Measurements from ENCODE around the gene C8G.
A peak's percentile ranks its signal among the peaks of the same experiment; 100 is the strongest.

C8G gene

DNA sequence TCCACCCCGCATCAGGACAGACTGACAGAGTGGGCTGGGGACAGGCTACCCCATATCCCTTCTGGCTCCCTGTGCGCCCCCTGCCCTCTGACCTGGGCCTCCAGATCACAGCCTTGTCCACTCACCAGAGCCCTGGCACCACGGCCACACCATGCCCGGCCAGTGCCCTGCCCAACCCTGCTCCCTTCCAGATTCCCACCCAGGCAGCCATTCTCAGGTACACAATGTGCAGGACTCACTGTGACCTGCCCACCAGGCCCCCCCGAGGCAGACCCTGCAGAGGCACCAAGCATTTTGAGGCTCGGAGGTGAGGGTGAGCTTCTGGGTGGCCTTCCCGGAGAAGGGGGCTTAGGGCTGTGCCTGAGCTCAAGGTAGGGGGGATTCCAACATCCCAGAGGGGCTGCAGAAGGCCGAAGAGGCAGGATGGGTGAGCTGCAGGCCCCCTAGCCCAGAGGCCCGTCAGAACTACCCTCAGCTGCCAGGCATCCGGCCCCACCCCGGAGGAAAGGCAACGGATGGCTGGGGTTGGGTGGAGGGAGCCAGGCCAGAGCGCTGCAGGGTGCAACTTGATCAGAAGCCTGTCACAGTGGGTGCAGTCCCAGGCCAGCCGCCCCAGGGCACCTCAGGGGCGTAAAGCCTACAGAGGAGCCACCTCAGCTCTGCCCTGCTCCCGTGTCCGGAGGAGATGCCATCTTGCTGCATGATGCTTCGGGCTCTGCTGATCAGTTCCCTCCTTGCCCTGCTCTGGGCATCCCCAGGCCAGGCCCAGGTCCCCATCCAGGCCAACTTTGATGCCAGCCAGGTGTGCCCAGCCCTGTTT, 37.4 kb downstream of the C8G start, which contains the start of gene LCNL1:
LCNL1 (plus strand) TSS at position 762 of the 820 bp plus-strand sequence. CDS start 594 bp downstream, outside the sequence.
- DNase-seq (ENCODE audit: low read depth, low spot score), result no peak

DNA sequence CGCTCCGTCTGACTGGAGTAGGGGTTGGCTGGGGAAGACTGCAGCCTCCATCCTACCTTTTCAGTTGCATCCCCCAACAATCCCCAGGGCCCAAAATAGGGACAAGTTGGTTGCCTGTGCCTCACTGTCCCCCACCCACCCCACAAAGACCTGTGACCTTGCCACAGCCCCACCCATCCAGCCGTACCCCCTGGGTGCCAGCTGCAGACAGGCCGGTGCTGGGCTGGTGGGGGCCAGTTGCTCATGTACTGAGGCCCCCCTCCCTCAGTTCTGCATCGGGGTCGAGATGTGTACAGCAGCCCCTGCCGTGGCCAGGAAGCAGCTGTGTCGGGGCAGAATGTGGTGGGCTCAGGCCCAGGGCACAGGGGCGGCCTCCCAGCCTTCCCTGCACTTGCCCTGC, 38.1 kb downstream of the C8G start:
- no peak for DNase-seq (ENCODE audit: low read depth, low spot score)

DNA sequence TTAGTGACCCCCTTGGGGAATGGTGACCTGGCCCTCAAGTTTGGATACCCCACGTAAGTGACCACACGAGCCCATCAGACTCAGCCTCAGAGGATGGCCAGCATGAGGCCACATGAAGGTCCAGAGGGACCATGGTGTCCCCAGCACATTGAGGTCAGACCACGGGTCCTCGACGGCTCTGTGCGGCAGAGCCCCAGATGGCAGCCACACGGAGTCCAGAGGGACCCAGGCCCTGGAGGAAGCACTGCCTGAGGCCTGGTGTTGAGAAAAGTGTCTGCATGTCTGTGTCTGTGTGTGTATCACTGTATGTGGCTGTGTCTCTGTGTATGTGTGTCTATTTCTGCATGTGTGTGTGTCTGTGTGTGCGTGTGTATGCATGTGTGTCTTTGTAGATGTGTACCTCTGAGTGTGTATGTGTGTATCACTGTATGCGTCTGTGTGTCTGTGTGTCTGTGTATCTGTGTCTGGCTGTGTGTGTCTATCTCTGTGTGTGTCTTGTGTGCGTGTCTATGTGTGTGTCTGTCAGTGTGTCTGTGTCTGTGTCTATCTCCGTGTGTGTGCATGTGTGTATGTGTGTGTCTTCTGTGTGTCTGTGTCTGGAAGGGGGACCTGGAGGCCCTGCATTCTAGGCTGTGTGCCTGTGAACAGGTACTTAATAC, 38.7 kb downstream of the C8G start:
- DNase-seq (ENCODE audit: low read depth, low spot score), result no peak

DNA sequence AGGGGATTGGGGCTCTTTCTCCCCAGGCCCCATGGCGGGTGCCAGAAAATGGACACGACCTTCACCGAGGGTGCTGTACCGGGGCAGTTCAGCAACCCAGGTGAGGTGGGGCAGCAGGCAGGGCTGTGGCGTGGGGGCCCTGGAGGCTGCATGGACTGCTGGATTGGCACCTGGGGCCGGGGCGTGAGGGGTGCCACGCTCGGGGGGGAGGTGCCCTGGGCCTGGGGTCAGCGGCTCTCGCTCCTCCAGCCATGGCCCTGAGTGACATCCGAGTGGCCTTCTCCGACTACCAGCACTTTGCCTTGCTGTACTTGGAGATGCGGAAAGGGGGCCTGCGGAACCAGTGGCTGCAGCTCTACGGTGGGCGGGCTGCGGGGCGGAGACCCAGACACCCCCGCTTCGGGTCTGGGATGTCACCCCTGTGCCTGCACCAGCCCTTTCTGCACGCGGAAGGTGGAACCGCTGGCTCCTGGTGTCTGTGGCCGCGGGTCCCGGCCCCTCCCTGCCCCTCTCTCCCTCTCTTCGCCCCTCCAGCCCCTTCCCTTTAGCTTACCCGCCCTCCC, 39.5 kb downstream of the C8G start:
- no peak for DNase-seq (ENCODE audit: low read depth, low spot score)

DNA sequence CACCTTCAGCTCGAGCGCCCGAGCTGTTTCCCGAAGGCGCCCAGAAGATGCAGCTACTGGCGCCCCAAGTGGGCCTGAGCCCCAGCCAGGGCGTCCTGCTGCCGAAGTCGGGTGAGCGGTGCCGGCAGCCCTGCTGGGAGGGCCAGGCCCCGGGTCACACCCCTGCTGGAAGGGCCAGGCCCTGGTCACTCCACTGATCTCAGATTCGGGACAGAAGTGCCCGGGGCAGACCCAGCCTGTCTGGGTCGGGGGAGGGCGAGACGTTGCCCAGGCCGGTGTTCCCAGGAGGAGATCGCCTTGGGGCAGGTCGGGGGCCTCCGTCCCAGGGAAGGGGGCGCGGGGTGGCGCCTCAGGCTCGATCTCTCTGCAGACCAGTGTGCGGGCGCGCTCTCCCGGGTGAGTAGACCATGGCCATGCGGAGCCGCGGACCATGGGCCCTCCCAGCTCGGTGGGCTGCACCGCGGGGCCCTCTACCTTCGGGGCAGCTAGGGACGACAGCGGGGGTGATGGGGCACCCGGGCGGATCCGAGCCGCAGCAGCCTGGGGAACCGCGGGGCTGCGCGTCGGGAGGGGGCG, 40.1 kb downstream of the C8G start:
- DNase-seq (ENCODE audit: low read depth, low spot score), result no peak

DNA sequence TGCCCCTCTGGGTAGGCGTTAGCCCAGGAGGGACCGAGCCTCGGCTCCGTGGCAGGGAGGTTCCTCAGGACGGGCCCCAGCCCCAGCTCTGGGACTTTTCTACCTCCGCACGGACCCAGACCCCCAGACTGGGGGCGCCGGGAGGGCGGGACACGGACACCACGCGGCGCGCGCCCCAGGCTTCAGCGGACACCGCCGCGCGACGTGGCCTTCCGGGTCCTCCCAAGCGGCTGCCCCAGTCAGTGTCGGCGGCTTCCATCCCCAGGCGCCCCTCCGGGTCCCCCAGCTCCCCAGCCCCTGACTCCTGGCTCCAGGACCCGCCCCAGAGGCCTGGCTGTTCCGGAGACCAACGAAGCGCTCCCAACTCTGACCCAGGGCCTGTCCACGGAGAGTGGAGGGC, 40.8 kb downstream of the C8G start:
- DNase-seq (ENCODE audit: low read depth, low spot score), result no peak

DNA sequence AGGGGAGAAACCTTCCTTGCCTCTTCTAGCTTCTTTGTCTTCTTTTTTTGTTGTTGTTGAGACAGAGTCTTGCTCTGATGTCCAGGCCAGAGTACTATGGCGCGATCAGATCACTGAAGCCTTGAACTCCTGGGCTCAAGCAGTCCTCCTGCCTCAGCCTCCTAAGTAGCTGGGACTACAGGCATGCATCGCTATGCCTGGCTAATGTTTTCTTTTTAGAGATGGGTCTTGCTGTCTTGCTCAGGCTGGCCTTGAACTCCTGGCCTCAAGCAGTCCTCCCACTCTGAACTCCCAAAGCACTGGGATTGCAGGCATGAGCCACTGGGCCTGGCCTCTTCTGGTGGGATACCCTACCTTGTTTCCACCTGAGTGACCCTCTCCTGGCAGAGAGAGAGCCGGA, 43.8 kb downstream of the C8G start:
- DNase-seq (ENCODE audit: low read depth, low spot score), result no peak

DNA sequence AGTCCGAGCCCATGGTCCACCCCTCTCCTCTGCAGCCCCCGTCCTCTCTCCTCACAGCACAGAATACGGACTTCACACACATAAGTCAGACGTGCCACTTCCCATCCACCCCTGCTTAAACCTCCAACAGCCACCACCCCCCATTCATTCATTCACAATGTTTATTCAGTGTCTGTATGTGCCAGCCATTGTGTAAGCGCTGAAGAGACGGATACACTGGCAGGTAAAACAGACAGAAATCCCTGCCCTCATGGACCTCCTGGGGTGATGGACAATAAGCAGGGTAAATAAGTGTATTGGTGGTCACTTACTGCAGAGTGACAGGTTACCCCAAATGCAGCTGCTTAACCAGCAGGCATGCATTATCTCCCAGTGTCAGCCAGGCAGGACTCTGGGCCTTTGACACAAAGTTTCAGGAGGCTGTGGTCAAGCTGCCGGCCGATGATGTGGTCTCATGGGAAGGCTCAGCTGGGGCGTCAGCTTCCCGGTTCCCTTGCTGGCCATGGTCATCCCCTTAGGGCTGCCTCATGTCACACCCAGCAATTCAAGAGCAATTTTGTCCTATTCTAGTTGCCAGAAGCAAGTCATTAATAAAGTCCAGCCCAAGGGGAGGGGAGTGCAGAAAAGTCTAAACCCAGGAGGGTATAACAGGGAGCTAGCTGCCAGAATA, 45.3 kb downstream of the C8G start:
- no peak for DNase-seq (ENCODE audit: low read depth, low spot score)

DNA sequence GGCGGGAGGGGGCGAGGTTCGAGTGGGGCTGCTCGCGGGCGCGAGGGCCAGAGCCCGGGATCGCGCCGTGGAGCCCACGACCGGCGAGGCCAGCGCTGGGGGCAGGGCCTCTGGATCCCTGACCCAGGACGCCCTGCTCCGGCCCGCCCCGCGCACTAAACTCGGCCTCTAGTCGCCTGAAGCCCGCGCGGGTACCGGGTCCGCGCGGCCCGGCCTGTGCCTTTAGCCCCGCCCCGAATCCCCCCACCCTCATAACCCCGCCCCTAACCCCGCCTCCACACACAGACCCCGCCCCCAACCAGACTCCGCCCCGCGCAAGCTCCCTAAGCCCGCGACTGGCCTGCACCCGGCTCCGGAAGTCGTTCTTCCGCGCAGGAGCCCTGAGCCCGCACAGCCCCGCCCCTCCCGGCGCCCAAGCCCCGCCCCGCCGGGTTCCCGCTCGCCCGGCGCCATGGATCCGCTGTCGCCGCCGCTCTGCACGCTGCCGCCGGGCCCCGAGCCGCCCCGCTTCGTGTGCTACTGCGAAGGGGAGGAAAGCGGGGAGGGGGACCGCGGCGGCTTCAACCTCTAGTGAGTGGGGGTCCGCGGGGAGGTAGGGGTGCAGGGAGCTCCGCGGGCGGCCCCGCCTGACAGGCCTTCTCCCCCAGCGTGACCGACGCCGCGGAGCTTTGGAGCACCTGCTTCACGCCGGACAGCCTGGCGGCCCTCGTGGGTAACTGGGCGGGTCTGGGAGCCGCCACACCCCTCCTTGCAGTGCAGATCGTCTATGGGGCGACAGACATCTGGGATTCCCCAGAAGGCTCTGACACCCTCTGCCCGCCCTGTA, 47.2 kb downstream of the C8G start, which contains the start of gene PAXX:
PAXX (plus strand) TSS at position 430 of the 826 bp plus-strand sequence; CDS start at position 452, 22 bp downstream.
- peak; percentile 90 for DNase-seq (ENCODE audit: low read depth, low spot score)

DNA sequence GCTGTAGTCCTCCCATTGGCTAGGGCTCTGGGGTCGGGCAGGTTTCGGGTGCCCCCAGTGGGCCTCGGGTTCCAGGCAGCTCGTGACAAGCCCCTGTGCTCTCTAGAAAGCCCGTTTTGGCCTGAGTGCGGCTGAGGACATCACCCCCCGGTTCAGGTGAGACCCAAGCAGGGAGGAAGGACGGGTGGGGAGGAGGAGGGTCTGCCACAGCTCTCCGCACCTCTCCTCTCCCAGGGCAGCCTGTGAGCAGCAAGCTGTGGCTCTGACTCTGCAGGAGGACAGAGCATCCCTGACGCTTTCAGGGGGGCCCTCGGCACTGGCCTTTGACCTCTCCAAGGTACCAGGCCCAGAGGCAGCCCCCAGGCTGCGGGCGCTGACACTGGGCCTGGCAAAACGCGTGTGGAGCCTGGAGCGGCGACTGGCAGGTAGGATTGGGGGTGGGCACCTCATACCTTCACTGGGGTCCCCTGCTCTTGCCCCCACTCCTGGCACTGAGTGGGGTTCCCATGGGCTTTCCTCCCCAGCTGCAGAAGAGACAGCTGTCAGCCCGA, 47.9 kb downstream of the C8G start:
- no peak for DNase-seq (ENCODE audit: low read depth, low spot score)

DNA sequence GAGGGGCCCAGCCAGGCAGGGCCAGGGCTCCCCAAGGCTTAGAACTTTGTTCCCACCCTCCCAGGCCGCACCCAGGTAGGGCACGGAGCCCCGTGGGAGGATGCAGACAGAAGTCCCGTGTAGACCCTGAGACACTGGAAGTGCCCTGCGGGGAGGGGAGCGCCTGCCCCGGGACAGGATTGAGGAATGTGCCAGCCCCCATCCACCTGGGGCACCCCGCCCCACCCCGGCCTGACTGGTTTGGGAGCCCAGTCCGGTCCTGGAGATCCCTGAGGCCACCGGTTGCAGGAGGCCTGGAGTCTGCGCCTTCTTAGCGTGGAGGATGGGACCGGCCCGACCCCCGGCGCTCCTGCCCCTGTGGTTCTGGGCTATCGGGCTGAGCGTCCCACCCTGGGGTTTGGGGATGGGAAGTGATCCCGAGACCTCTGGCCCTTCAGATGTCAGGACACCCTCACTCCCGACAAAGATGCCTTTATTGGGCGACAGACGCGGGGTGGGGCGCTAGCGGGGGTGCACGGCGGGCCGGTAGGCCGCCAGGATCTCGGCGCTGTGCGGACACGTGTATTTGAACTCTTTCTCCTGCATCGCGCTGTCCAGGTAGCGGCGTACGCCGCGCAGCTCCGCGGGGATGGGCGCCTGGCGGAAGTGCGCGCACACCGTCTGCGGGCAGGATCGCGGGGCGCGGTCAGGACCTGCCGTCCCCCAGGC, 49.3 kb downstream of the C8G start:
- no peak for DNase-seq (ENCODE audit: low read depth, low spot score)

DNA sequence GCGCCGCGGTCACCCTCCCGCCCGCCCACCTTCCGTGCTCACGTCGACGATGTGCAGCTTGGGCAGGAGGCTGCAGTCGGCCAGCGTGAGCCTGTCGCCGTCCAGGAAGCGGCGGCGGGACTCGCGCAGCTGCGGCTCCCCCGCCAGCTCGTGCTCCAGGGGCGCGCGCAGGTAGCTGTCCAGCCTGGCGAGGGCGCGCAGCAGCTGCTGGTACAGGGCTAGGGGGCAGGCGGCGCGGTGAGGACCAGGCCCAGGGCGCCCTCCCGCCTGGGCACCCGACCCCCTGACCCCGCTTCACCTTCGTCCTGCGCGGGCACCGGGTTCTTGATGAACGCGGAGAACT, 49.8 kb downstream of the C8G start:
- no peak for DNase-seq (ENCODE audit: low read depth, low spot score)

DNA sequence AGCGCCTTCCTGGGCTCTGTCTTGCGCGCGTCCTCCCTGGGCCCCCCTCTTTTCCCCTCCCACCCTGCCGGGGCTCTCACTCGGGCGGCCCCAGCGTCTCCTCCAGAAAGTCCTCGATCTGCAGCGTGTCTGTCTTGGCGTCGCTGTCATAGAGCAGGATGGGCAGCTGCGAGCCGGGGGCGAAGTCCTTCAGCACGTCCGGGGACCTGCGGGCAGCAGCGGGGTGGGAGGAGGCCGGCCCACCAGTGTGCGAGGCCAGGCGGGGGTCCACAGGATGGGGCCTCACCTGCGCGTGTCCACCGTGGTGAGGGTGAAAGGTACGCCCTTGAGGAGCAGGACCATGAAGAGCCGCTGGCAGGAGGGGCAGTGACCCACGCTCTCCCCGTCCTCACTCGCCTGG, 50.3 kb downstream of the C8G start:
- no peak for DNase-seq (ENCODE audit: low read depth, low spot score)

DNA sequence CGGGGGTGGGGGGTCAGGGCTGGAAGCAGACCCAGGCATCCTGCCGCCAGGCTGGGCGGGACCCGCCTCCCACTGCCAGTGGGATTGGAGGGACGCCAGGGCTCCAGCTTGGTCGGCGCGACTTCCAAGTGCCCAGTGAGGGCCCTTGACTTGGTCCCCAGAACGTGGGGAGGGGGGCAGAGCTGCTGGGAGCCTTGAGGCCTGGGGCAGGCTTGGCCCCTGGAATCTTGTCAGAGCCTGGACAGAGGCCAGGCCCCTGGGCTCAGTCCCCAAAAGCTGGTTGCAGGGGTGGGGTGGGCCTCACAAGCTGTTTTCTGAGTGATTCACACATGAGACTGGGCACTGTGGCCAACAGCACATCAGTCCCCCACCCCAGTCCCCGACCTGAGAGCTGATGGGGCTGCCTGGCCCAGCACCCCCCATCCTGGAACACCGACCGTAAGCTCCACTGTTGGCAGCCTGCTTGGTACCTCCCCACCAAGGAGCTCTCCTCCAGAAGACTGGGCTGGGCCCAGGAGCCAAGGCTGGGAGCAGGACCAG, 50.8 kb downstream of the C8G start:
- DNase-seq (ENCODE audit: low read depth, low spot score), result no peak
